Neural progenitor cell (in vitro differentiated cells): ENCODE results near the gene MYL9.

ENCODE experiments used
- EZH2 ChIP-seq: fragments of 200-600 bp; sonication (generic); IDR thresholded peaks from 2 replicates; pipeline ENCODE4 v1.6.1; 2017; ENCODE audit warnings: antibody characterized with exemption, mild to moderate bottlenecking, moderate library complexity
- TF ChIP-seq, protein P1 (sequence below): fragments of 200-600 bp; sonication (generic); IDR thresholded peaks from 2 replicates; pipeline ENCODE4 v1.5.1; 2017; ENCODE audit warnings: antibody characterized with exemption, mild to moderate bottlenecking

DNA sequence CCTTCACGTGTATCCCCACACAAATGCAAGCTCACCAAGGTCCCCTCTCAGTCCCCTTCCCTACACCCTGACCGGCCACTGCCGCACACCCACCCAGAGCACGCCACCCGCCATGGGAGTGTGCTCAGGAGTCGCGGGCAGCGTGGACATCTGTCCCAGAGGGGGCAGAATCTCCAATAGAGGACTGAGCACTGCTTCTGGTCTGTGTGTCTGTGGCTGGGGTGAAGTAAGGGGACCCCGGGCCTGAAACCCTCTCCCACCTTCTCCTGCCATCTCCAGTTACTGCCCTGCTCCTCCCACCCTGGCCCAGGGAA lies 8.3 kb downstream of the MYL9 start:
- TF ChIP-seq, protein P1, sequence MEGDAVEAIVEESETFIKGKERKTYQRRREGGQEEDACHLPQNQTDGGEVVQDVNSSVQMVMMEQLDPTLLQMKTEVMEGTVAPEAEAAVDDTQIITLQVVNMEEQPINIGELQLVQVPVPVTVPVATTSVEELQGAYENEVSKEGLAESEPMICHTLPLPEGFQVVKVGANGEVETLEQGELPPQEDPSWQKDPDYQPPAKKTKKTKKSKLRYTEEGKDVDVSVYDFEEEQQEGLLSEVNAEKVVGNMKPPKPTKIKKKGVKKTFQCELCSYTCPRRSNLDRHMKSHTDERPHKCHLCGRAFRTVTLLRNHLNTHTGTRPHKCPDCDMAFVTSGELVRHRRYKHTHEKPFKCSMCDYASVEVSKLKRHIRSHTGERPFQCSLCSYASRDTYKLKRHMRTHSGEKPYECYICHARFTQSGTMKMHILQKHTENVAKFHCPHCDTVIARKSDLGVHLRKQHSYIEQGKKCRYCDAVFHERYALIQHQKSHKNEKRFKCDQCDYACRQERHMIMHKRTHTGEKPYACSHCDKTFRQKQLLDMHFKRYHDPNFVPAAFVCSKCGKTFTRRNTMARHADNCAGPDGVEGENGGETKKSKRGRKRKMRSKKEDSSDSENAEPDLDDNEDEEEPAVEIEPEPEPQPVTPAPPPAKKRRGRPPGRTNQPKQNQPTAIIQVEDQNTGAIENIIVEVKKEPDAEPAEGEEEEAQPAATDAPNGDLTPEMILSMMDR: no peak
- no peak for TF ChIP-seq EZH2
